Measurements from ENCODE around the gene MT1M. TPM values are rescaled to one million over a fixed set of nuclear protein-coding genes. Genes with fewer than 3 reads are reported as not detected.

The MT1M gene
- total RNA-seq, 1 experiment from 2014 or later = 0.39 TPM

- ChIA-PET CTCF (no interaction called here), POLR2A (interaction anchor here (0.9 to 1.1 kb wide), 2 partner anchors 16 to 30 kb away, joined by 3 read pairs; partner anchors contain the start of gene MT1E), RAD21 (ENCODE audit: low non-redundant PET in 1 of 2, low total read pairs in 2 of 2, uncharacterized antibody in 2 of 2, unreplicated experiment in 2 of 2) (no interaction called here)
- intact Hi-C loops (cut with micrococcal nuclease) = no loop called here
- no peak overlapping the region for H3K27ac ChIP-seq (ENCODE audit: low read depth, low read length)
- no peak overlapping the region for H3K4me2 ChIP-seq (ENCODE audit: low read length)
- H3K36me3 ChIP-seq (ENCODE audit: control insufficient read depth in 1 of 2, insufficient read depth in 2 of 2, low read length in 2 of 2) = no peaks in the 10 kb centered on the region
- H3K79me2 ChIP-seq (ENCODE audit: insufficient read depth, low read length) = no peaks in the 10 kb centered on the region
- no peaks in the 10 kb centered on the region for H3K9me2 ChIP-seq (ENCODE audit: insufficient read depth)
- DNase-seq (ENCODE audit: low read depth, low spot score) (no peak), ATAC-seq (no peak)
- H3K4me3 ChIP-seq (replicated peaks in 1 of 2; ENCODE audit: low read depth in 1 of 2, low read length in 2 of 2) = no peak overlapping the region
- H3K9ac ChIP-seq (ENCODE audit: low read length) = no peak overlapping the region
- no peaks in the 10 kb centered on the region for H3K27me3 ChIP-seq (ENCODE audit: insufficient read depth, low read length)
- H4K20me1 ChIP-seq (ENCODE audit: insufficient read depth) = no peaks in the 10 kb centered on the region
- H3K9me3 ChIP-seq (ENCODE audit: control insufficient read depth in 1 of 2, insufficient read depth in 1 of 2, low read depth in 1 of 2, low read length in 2 of 2) = no peaks in the 10 kb centered on the region
- TF ChIP-seq CTCF (IDR thresholded peaks at IDR 0.05 in 2 of 3, conservative IDR thresholded peaks at IDR 0.05 in 1 of 3; ENCODE audit: borderline replicate concordance in 1 of 3, insufficient read depth in 1 of 3, low read depth in 2 of 3, low read length in 2 of 3) (no peak), ELF1 (IDR thresholded peaks at IDR 0.05; ENCODE audit: borderline replicate concordance, low read depth) (no peak), EZH2phosphoT487 (IDR thresholded peaks at IDR 0.05; ENCODE audit: borderline replicate concordance) (no peak), SIN3A (IDR thresholded peaks at IDR 0.05; ENCODE audit: low read depth) (no peak), RAD21 (IDR thresholded peaks at IDR 0.05; ENCODE audit: low read depth) (no peak), POLR2A (IDR thresholded peaks at IDR 0.05; ENCODE audit: borderline replicate concordance, extremely low read depth, insufficient read depth, insufficient read length) (no peak)
- TF ChIP-seq, protein P1, sequence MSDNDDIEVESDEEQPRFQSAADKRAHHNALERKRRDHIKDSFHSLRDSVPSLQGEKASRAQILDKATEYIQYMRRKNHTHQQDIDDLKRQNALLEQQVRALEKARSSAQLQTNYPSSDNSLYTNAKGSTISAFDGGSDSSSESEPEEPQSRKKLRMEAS (IDR thresholded peaks at IDR 0.05) = no peak
- TF ChIP-seq, protein P2, sequence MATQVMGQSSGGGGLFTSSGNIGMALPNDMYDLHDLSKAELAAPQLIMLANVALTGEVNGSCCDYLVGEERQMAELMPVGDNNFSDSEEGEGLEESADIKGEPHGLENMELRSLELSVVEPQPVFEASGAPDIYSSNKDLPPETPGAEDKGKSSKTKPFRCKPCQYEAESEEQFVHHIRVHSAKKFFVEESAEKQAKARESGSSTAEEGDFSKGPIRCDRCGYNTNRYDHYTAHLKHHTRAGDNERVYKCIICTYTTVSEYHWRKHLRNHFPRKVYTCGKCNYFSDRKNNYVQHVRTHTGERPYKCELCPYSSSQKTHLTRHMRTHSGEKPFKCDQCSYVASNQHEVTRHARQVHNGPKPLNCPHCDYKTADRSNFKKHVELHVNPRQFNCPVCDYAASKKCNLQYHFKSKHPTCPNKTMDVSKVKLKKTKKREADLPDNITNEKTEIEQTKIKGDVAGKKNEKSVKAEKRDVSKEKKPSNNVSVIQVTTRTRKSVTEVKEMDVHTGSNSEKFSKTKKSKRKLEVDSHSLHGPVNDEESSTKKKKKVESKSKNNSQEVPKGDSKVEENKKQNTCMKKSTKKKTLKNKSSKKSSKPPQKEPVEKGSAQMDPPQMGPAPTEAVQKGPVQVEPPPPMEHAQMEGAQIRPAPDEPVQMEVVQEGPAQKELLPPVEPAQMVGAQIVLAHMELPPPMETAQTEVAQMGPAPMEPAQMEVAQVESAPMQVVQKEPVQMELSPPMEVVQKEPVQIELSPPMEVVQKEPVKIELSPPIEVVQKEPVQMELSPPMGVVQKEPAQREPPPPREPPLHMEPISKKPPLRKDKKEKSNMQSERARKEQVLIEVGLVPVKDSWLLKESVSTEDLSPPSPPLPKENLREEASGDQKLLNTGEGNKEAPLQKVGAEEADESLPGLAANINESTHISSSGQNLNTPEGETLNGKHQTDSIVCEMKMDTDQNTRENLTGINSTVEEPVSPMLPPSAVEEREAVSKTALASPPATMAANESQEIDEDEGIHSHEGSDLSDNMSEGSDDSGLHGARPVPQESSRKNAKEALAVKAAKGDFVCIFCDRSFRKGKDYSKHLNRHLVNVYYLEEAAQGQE (IDR thresholded peaks at IDR 0.05; ENCODE audit: low read depth) = no peak
- H3K4me1 ChIP-seq (ENCODE audit: control insufficient read depth in 1 of 2, insufficient read depth in 2 of 2, low read length in 2 of 2) = peaks cover 11 to 24% of the 10 kb centered on the region in 2 experiments
- BruUV-seq (replicated peaks) = no TSS peak
- no peak overlapping the region for H2AFZ ChIP-seq (ENCODE audit: low read depth, low read length, poor library complexity, severe bottlenecking)
These were observed 8.7 kb downstream of the MT1M start for GRCh38 chr16:56641166-56641565.
